GM19099 (cell line): ENCODE results near the gene STIL.

Experiments
- POLR2A ChIP-seq: IDR thresholded peaks from 3 replicates; pipeline ENCODE4 v1.6.1; 2011; ENCODE audit warnings: low read depth; ENCODE audit not compliant: insufficient read length; ENCODE audit errors: extremely low read depth

The STIL gene

DNA sequence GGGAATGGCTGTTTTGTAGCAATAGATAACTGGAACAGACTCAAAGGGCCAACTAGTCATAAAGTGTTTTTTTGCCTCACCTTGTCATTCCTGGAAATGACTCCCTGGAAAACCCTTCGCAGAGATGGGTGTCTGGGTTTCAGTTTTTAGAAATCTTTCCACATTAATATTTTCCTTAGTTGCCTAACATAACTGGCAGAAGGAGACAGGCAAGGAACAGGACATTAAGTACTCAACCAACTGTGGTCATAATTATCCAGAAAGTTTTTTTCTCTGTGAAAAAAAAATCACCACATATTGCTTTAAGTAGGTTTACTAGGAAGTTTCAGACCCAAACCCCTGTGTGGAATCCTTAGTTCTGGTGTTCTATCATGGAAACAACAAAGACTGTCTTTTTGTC is 16.3 kb upstream of the STIL start:
- no peak for TF ChIP-seq POLR2A

DNA sequence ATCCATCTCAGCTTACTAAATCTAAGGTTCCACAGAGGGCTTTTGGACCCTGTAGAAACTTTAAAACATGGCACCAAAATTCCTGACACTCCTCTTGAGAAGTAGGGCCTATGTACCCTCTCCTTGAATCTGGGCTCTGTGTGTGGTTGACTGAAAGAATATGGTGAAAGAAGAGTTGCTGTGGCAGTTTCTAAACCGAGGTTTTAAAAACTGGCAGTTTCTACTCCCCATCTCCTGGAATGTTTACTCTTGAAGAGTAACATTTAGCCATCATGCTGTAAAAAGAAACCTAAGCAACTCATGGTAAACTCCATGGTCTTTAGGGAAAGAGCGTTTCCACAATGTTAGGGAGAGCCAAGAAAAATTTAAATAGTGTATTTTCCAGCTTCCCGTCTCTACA is 15.0 kb upstream of the STIL start:
- no peak for TF ChIP-seq POLR2A

DNA sequence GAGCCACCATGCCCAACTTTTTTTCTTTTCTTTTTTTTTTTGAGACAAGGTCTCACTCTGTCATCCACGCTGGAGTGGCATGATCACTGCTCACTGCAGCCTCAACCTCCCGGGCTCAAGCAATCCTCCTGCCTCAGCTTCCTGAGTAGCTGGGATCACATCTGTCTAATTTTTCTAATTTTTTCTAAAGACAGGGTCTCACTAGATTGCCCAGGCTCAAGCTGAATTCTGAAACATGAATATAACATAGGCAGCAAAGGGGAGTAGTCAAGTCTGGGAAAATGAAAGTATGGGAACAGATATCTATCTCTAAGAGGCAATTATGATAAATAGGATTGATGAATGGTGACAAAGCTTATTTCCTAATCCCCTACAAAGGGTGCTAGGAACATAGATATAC is 12.3 kb upstream of the STIL start:
- TF ChIP-seq POLR2A = no peak

DNA sequence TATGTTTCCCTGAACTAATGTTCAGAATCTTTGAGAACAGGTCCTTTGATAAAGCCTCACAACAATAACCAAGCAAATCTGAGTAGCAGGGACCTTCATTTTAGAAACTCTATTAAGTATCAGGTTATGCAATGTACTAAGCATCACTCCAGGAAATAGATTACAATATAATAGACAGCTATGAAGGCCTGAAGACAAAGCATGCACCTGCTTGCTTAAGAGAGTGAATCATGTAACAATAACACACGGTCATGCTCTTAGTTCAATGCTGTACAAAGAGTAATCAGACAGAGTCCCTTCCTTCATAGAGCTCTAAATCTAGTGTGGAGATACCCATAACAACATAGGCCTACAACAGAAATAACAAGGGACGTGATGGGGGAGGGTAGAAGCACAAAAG is 11.6 kb upstream of the STIL start:
- no peak for TF ChIP-seq POLR2A

DNA sequence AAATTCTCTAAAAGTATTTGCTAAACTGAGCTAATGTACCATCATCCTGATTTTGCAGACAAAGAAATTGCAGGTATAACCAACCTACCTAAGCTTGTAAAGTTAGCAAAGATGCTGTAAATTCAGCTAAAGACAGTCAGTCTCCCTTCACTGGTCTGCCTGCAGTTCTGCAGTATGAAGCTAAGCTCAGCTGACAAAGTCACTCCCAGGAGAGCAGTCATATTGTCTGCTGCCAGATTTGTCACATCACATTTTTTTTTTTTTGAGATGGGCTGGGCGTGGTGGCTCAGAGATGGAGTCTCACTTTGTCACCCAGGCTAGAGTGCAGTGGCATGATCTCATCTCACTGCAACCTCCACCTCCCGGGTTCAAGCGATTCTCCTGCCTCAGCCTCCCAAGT is 10.7 kb upstream of the STIL start:
- no peak for TF ChIP-seq POLR2A

DNA sequence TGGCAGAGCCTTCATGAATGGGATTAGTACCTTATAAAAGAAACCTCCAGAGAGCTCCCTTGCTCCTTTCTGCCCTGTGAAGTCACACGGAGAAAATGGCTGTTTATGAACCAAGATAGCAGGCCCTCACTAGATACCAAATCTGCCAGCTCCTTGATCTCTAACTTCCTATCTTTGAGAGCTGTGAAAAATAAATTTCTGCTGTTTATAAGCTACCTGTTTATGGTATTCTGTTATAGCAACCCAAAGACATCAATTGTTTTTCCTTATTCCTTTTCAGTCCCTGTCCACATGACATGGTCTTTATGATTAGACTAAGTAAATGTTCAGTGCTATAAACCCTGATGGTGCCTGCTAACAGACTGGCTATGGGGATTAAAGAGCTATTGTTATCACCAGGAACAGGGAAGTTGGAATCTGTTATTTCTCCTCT is 9.7 kb upstream of the STIL start:
- no peak for TF ChIP-seq POLR2A

DNA sequence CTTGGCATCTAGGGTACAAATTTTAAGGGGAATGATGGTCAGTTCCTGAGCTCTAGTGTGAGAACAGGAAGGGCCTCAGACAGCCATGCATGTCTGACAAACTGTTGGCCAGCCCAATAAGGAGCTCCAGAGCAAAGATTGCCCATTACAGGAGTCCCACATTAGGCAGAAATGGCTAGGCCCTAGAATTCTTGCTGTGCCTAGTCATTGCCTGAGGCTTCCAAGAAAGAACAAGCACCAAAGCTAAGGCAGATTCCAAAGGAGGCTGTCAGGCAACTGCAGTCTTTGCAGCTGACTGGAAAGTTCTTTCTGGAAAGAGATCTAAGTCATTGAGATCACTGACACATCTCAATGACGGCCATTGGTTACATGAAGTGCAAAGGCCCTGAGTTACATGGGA is 3.9 kb upstream of the STIL start:
- TF ChIP-seq POLR2A = no peak

DNA sequence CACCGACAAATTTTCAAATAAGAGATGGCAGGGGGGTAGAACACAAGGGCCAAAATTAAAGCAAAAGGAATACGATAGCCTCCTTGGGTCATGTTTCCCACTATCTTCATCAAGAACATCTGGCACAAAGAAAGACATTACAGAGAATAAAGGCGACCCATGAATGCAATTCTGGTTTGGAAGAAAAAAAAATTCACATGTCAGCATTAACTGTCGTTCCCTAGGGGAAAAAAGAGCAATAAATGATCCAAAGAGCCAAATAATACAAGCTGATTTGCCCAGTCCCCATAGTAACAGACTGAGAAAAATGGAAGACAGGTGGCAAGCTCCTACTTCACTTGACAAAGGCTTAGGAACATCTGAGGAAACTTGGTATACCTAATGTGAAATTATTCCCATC is 4.5 kb downstream of the STIL start:
- TF ChIP-seq POLR2A = no peak

DNA sequence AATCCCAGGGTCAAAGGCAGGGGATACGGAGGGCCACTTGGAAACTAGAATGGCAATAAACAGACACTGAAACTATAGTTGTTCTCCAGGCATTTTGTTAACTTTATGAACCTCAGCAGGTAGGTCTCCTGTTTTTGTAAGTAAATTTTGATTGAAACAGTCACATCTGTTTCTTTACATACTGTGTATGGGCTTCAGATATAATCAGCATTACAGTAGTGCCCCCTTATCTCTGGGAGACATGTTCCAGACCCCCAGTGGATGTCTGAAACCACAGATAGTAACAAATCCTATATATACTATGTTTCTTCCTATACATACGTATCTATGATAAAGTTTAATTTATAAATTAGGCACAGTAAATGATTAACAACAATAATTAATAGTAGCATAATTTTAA is 11.5 kb downstream of the STIL start:
- TF ChIP-seq POLR2A = no peak

DNA sequence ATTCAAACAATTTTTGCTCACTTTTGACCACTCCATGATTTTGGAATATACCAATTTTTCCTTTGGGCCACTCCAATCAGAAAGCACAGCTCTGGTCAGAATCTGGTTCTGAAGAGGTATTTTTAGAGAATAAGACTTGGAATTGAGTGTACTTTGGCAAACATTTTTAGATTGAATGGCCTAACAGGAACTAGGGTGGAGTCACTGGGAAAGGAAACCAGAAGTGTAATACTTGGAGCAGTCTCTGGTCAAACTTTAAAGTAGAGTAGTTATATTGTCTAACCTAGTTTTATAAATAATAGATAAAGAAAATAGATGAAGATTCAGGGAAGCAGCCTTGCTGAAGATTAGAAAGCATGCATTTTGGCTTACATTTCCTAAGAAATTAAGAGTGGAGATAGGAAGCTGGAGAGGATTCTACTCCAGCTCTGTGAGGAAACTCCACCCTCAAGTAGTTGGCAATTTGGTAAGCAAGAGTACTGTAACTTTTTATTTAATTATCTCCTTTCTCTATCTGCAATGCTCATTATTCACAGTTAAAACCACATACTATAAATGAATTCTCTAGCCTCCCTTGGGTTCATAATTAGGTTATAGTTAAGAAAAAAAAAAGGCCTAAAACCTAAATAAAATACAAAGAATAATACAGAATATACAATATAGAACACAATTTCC is 15.8 kb downstream of the STIL start:
- TF ChIP-seq POLR2A = no peak

DNA sequence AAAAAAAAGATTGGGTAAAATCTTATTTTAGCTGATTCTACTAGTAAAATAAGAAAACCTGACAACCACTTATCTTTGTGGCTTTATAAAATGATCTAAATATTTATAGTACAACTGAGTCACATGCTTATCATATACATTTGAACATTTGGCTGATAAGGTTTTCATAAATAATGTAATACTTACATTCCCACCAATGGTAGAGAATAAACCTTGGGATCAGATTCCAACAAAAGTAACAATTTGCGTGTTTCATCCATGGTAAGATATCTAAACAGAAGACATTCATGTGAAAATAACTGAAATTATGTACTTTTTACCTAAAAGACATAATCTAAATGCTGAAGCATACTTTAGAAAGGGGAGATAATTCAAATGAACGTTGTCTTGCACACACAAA is 18.4 kb downstream of the STIL start:
- TF ChIP-seq POLR2A = no peak

DNA sequence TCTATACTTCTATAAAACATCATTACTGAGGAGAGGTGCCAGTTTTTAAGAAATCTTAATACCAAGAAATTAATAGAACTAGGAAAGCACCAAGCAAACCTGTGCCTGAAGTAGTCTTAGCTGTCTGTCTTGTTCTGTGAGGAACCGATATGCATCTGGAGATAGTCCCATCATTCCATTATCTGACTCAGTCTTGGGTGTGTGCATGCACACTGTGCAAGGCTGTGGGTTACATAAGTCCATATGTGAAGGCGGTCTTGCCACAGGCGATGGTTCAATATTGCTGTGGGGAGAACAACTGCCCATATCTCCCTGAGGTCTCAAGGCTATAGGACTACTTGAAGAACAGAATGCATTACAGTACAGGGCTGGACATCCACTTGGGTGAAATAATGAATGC is 33.8 kb downstream of the STIL start:
- no peak for TF ChIP-seq POLR2A

DNA sequence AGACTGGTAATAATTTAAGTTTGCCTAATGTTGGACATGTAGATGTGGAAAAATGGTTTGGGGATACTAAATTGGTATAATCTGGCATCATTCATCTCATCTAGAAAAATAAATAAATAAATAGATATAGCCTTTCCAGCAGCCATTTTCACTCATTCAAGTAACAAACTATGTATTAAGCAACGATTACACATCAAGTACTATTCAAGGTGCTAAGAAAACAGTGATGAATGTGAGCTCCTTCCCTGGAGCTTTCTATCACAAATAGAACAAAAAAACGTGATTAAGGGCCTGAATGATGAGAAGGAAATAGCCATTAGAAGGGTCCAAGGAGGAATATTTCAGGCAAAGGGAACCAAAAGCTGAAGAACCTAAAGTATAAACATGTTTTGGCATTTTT is 37.1 kb downstream of the STIL start:
- no peak for TF ChIP-seq POLR2A

DNA sequence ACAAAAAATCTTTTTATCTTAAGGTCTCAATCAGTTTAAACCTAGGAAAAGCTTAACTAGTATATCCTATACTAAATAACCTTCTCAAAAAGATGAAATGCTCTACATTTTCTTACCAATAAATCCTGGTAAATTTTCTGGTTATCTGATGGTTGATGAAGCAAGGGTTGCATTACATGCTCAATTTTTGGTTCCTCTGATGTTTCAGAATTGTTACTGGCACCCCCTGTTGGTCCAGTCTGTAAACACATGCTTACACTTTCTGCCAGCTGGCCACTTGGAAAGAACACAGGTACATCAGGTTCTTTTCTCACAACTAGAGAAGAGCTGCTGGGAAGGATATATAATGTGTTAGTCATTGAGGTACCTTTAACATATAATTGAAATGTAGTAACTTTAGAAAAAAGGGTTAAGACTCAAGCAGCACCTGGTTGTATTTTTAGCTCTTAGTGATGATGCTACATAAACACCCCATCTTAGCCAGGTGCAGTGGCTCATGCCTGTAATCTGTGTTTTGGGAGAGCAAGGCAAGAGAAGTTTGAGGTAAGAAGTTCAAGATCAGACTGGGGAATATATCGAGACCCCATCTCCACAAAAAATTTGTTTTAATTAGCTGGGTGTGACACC is 51.0 kb downstream of the STIL start:
- TF ChIP-seq POLR2A = no peak

DNA sequence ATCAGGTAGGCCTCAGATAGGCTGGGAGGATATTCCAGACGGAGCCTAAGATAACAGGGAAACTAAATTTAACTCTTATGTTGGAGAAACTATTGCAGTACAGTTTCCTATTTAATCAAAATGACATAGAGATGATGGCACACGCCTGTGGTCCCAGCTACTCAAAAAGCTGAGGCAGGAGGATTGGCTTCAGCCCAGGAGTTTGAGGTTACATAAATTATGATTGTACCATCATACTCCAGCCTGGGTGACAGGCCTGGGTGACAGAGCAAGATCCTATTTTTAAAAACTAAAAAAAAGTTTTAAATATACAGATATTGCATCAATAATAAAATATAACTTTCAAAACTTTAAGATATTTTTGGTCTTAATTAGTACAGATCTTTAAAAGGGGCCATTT is 56.7 kb downstream of the STIL start:
- no peak for TF ChIP-seq POLR2A

DNA sequence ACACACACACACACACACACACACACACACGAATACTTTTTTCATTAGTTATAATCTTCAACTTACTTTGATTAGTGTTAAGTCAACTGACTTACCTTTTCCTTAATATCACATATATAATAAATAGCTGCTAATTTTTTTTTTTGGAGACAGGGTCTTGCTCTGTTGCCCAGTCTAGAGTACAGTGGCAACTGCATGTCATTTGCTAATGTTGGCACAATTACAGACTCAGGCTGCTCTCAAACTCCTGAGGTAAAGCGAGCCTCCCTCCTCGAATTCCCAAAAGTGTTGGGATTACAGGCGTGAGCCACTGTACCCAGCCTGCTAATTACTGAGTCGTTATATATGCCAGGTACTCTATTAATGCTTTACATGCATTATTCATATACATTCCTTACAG is 61.2 kb downstream of the STIL start:
- TF ChIP-seq POLR2A = no peak

DNA sequence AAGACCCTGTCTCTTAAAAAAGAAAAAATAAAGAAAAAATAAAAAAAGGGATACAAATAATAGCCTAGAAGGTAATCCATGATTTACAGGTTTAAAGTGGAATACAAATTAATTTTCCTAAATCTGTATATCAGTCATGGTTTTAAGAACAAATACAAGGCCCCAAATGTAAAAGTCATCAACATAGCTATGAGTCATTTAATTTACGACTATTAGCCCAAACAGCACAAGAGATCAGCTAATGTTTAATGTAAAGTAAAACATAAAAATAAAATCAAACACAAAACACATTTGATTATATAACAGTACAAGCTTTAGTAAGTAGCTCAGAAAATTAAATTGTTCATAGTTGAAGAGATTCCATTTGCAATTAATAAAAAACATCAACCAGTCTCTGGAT is 61.6 kb downstream of the STIL start:
- TF ChIP-seq POLR2A = no peak
